GM19099 (cell line): ENCODE measurements around the gene EYA2.

Experiments used
- POLR2A ChIP-seq: IDR thresholded peaks from 3 replicates; pipeline ENCODE4 v1.6.1; 2011; ENCODE audit warnings: low read depth; ENCODE audit not compliant: insufficient read length; ENCODE audit errors: extremely low read depth

EYA2 gene

GRCh38 chr20:47139934-47140535 is 245.4 kb downstream of the EYA2 start:
- no peak for TF ChIP-seq POLR2A

GRCh38 chr20:47141350-47141921 is 246.8 kb downstream of the EYA2 start:
- TF ChIP-seq POLR2A, result no peak

- no peak for TF ChIP-seq POLR2A
Observed at GRCh38 chr20:47141941-47142773, 247.5 kb downstream of the EYA2 start.

GRCh38 chr20:47142774-47143170 is 248.1 kb downstream of the EYA2 start:
- no peak for TF ChIP-seq POLR2A

GRCh38 chr20:47143657-47144056 is 249.0 kb downstream of the EYA2 start:
- TF ChIP-seq POLR2A, result no peak

GRCh38 chr20:47144463-47144862 is 249.8 kb downstream of the EYA2 start:
- no peak for TF ChIP-seq POLR2A

- TF ChIP-seq POLR2A, result no peak
Observed at GRCh38 chr20:47146686-47147085, 252.0 kb downstream of the EYA2 start.

- no peak for TF ChIP-seq POLR2A
Observed at GRCh38 chr20:47148059-47148458, 253.4 kb downstream of the EYA2 start.

- TF ChIP-seq POLR2A, result no peak
Observed at GRCh38 chr20:47149939-47150338, 255.3 kb downstream of the EYA2 start.

- TF ChIP-seq POLR2A, result no peak
Observed at GRCh38 chr20:47150403-47151152, 255.9 kb downstream of the EYA2 start.

- TF ChIP-seq POLR2A, result no peak
Observed at GRCh38 chr20:47152068-47152467, 257.4 kb downstream of the EYA2 start.

- TF ChIP-seq POLR2A, result no peak
Observed at GRCh38 chr20:47154089-47154488, 259.4 kb downstream of the EYA2 start.

- TF ChIP-seq POLR2A, result no peak
Observed at GRCh38 chr20:47156301-47157137, 261.9 kb downstream of the EYA2 start.

- TF ChIP-seq POLR2A, result no peak
Observed at GRCh38 chr20:47159166-47159565, 264.5 kb downstream of the EYA2 start.
